SK-N-SH (cell line): ENCODE data around the gene ATCAY. TPM values are rescaled to one million over a fixed set of nuclear protein-coding genes. Genes with fewer than 3 reads are reported as not detected.

Experiments used
- CTCF ChIA-PET: fragments of 300-600, 350-600 bp; formaldehyde crosslinking; extraction: SDS; loops from one replicate; lab custom pipeline; 2021; lab: Yijun Ruan, JAX
- POLR2A ChIA-PET: fragments of 350-600 bp; sonication (Branson Sonifier 250); formaldehyde crosslinking; extraction: SDS; loops from one replicate; lab custom pipeline; 2020; ENCODE audit warnings: antibody characterized with exemption, inconsistent platforms; lab: Yijun Ruan, JAX
- DNase-seq: peaks from one replicate; pipeline ENCODE4 v3.0.0; 2012
- H2AFZ ChIP-seq: fragments of 200-600 bp; sonication (generic); 2 replicates; pipeline ENCODE4 v1.8.1; 2016; ENCODE audit warnings: antibody characterized with exemption, mild to moderate bottlenecking, low read depth
- H3F3A ChIP-seq: fragments of 200-600 bp; sonication (generic); replicated peaks from 2 replicates; pipeline ENCODE3; 2016; ENCODE audit warnings: antibody characterized with exemption, mild to moderate bottlenecking; ENCODE audit not compliant: insufficient read depth
- H3K27ac ChIP-seq, 2 experiments: fragments of 200-500 bp in 1 of 2; fragments of 200-600 bp in 1 of 2; sonication (Bioruptor generic) in 1 of 2; sonication (generic), shearing (Covaris generic) in 1 of 2; 2 replicates each; pipeline versions ENCODE4 v1.5.1 to v1.6.1; 2014 to 2016; ENCODE audit warnings: low read depth in 2 of 2, inconsistent platforms in 1 of 2, low read length in 1 of 2, mild to moderate bottlenecking in 1 of 2, mixed read lengths in 1 of 2
- H3K27me3 ChIP-seq: fragments of 200-600 bp; sonication (generic), shearing (Covaris generic); 2 replicates; pipeline ENCODE4 v1.6.1; 2016; ENCODE audit warnings: mixed run types; ENCODE audit not compliant: insufficient read depth
- H3K36me3 ChIP-seq, 2 experiments: fragments of 200-500 bp in 1 of 2; fragments of 200-600 bp in 1 of 2; sonication (Bioruptor generic) in 1 of 2; sonication (generic) in 1 of 2; replicated peaks in 1 of 2; 2 replicates each; pipeline versions ENCODE3 to v1.5.1; 2014 to 2016; ENCODE audit warnings: low read length in 1 of 2, mild to moderate bottlenecking in 1 of 2; ENCODE audit not compliant: insufficient read depth in 2 of 2, control insufficient read depth in 1 of 2
- H3K4me1 ChIP-seq, 2 experiments: fragments of 200-500 bp in 1 of 2; fragments of 200-600 bp in 1 of 2; sonication (Bioruptor generic) in 1 of 2; sonication (generic), shearing (Covaris generic) in 1 of 2; 2 replicates each; pipeline versions ENCODE4 v1.5.1 to v1.6.1; 2014 to 2016; ENCODE audit warnings: low read depth in 1 of 2, low read length in 1 of 2, mixed run types in 1 of 2; ENCODE audit not compliant: insufficient read depth in 2 of 2, control insufficient read depth in 1 of 2
- H3K4me2 ChIP-seq: fragments of 200-600 bp; sonication (generic), shearing (Covaris generic); 2 replicates; pipeline ENCODE4 v1.6.1; 2017; ENCODE audit warnings: mixed run types
- H3K4me3 ChIP-seq, 2 experiments: fragments of 200-500 bp in 1 of 2; fragments of 200-600 bp in 1 of 2; sonication (Bioruptor generic) in 1 of 2; sonication (generic), shearing (Covaris generic) in 1 of 2; 2 replicates each; pipeline versions ENCODE4 v1.5.1 to v1.8.1; 2014 to 2016; ENCODE audit warnings: low read depth in 2 of 2, inconsistent platforms in 1 of 2, low read length in 1 of 2, mild to moderate bottlenecking in 1 of 2, mixed read lengths in 1 of 2, moderate library complexity in 1 of 2
- H3K79me2 ChIP-seq: fragments of 200-600 bp; sonication (generic); 2 replicates; pipeline ENCODE4 v1.8.1; 2017; ENCODE audit warnings: mild to moderate bottlenecking; ENCODE audit not compliant: insufficient read depth
- H3K9ac ChIP-seq: fragments of 200-600 bp; sonication (generic); 2 replicates; pipeline ENCODE4 v1.6.1; 2017; ENCODE audit warnings: mixed run types
- H3K9me2 ChIP-seq: fragments of 200-600 bp; sonication (generic); 2 replicates; pipeline ENCODE4 v1.6.1; 2017; ENCODE audit warnings: mixed run types
- H3K9me3 ChIP-seq: fragments of 200-600 bp; sonication (generic); 2 replicates; pipeline ENCODE4 v1.6.1; 2017; ENCODE audit warnings: mixed run types, mild to moderate bottlenecking, moderate library complexity
- H4K20me1 ChIP-seq: fragments of 200-600 bp; sonication (generic); 2 replicates; pipeline ENCODE4 v1.6.1; 2017; ENCODE audit warnings: mild to moderate bottlenecking, mixed run types; ENCODE audit not compliant: insufficient read depth
- CHD2 ChIP-seq: fragments of 150-350 bp; IDR thresholded peaks from 2 replicates; pipeline ENCODE4 v1.6.1; 2018; ENCODE audit warnings: low read length; ENCODE audit not compliant: partially characterized antibody
- ELF1 ChIP-seq: IDR thresholded peaks from 2 replicates; pipeline ENCODE4 v1.4.0; 2012
- EP300 ChIP-seq, 2 experiments: IDR thresholded peaks; 2 replicates each; pipeline versions ENCODE4 v1.4.0 to v1.6.1; 2012; ENCODE audit warnings: borderline replicate concordance in 1 of 2, low read depth in 1 of 2, low read length in 1 of 2
- FOXJ3 ChIP-seq: sonication (generic); formaldehyde crosslinking; IDR thresholded peaks from 2 replicates; pipeline ENCODE4 v1.5.1; 2020; ENCODE audit warnings: mild to moderate bottlenecking, missing genetic modification reagents
- FOXM1 ChIP-seq: IDR thresholded peaks from 2 replicates; pipeline ENCODE4 v1.4.0; 2012; ENCODE audit warnings: low read depth, mild to moderate bottlenecking
- GABPA ChIP-seq: IDR thresholded peaks from 2 replicates; pipeline ENCODE4 v1.4.0; 2012; ENCODE audit warnings: low read depth, mild to moderate bottlenecking
- MAX ChIP-seq: IDR thresholded peaks from 2 replicates; pipeline ENCODE4 v1.4.0; 2012; ENCODE audit warnings: low read depth
- MXI1 ChIP-seq: IDR thresholded peaks from 2 replicates; pipeline ENCODE4 v1.6.1; 2012; ENCODE audit warnings: mild to moderate bottlenecking, low read depth, low read length, improper control_type of control experiment
- NFIC ChIP-seq: IDR thresholded peaks from 2 replicates; pipeline ENCODE4 v1.4.0; 2012; ENCODE audit warnings: borderline replicate concordance
- POLR2AphosphoS5 ChIP-seq: IDR thresholded peaks from 2 replicates; pipeline ENCODE4 v1.6.1; 2012; ENCODE audit warnings: low read depth, low read length
- RAD21 ChIP-seq: IDR thresholded peaks from 2 replicates; pipeline ENCODE4 v1.6.1; 2012; ENCODE audit warnings: mild to moderate bottlenecking, low read length
- RXRA ChIP-seq: IDR thresholded peaks from 2 replicates; pipeline ENCODE4 v1.4.0; 2012; ENCODE audit warnings: low read depth, mild to moderate bottlenecking, borderline replicate concordance
- SIN3A ChIP-seq: IDR thresholded peaks from 2 replicates; pipeline ENCODE4 v1.6.1; 2012; ENCODE audit warnings: low read depth, mild to moderate bottlenecking, low read length, moderate library complexity, borderline replicate concordance
- SMC3 ChIP-seq: IDR thresholded peaks from 2 replicates; pipeline ENCODE4 v1.6.1; 2012; ENCODE audit warnings: low read depth, low read length, improper control_type of control experiment
- TCF12 ChIP-seq: IDR thresholded peaks from 2 replicates; pipeline ENCODE4 v1.4.0; 2012
- WGBS: methylation state at CpG from one replicate; pipeline ENCODE4 v1.1.6; 2017; ENCODE audit warnings: low lambda C conversion rate; 5-methylcytosine and 5-hydroxymethylcytosine counted together
- polyA plus RNA-seq, 3 experiments: library from polyadenylated mRNA; depleted of rRNA; stranded (reverse); fragments of >200 nt; gene quantifications; 2 replicates each; pipeline ENCODE4 v1.2.3, GENCODE V29; 2012
- TF ChIP-seq, protein P1 (sequence below): IDR thresholded peaks from 2 replicates; pipeline ENCODE4 v1.6.1; 2012; ENCODE audit warnings: mild to moderate bottlenecking, low read depth, low read length, moderate library complexity
- TF ChIP-seq, protein P2 (sequence below): fragments of 150-350 bp; IDR thresholded peaks from 2 replicates; pipeline ENCODE4 v1.6.1; 2017; ENCODE audit warnings: antibody characterized with exemption, low read length, low read depth, borderline replicate concordance
- TF ChIP-seq, protein P3 (sequence below): fragments of 150-350 bp; IDR thresholded peaks from 2 replicates; pipeline ENCODE4 v1.6.1; 2016; ENCODE audit warnings: mild to moderate bottlenecking, low read depth, low read length

ATCAY gene
- polyA plus RNA-seq, 1 of the 3 experiments (the other 2 are of a cell fraction) = 0.84 TPM

DNA sequence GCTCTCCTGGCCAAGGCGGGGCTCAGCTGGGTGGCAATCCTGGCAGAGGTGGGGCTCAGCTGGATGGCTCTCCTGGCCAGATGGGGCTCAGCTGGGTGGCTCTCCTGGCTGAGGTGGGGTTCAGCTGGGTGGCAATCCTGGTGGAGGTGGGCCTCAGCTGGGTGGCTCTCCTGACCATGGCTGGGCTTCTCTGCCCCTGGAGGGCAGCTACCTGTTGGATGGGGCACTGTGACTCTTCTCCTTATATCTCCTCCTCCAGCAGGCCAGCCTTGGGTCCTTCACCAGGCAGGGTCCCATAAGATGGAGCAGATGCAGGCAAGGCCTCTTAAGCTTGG is 28.3 kb upstream of the ATCAY start:
- Histone ChIP-seq H3F3A (no peaks in the 10 kb centered on the region), H3K4me2 (no peak overlapping the region), H3K27me3 (no peaks in the 10 kb centered on the region; the same call in 1 of the 2 replicates), H2AFZ (no peak overlapping the region), H3K9ac (no peak overlapping the region), H3K36me3 (no peaks in the 10 kb centered on the region), H3K9me3 (no peaks in the 10 kb centered on the region), H3K4me1 (no peaks in the 10 kb centered on the region), H3K4me3 (no peak overlapping the region), H4K20me1 (no peaks in the 10 kb centered on the region), H3K27ac (no peak overlapping the region), H3K79me2 (no peaks in the 10 kb centered on the region), H3K9me2 (no peaks in the 10 kb centered on the region)
- POLR2A ChIA-PET = no interaction called here
- no peak for DNase-seq
- WGBS = no CpG with 5 or more reads among the region's 1 CpG
- CTCF ChIA-PET = interaction anchor here (0.9 to 2.0 kb wide), 4 partner anchors 12 to 164 kb away, joined by 3 to 8 read pairs (median 6); no protein-coding TSS in a partner anchor
- TF ChIP-seq MXI1 = no peak
- no peak for TF ChIP-seq FOXJ3 (CRISPR knock-in tag)
- TF ChIP-seq SIN3A = no peak
- TF ChIP-seq RAD21 = no peak
- TF ChIP-seq ELF1 = no peak
- TF ChIP-seq NFIC = no peak
- TF ChIP-seq FOXM1 = no peak
- no peak for TF ChIP-seq POLR2AphosphoS5
- no peak for TF ChIP-seq MAX
- TF ChIP-seq TCF12 = no peak
- TF ChIP-seq, protein P1, sequence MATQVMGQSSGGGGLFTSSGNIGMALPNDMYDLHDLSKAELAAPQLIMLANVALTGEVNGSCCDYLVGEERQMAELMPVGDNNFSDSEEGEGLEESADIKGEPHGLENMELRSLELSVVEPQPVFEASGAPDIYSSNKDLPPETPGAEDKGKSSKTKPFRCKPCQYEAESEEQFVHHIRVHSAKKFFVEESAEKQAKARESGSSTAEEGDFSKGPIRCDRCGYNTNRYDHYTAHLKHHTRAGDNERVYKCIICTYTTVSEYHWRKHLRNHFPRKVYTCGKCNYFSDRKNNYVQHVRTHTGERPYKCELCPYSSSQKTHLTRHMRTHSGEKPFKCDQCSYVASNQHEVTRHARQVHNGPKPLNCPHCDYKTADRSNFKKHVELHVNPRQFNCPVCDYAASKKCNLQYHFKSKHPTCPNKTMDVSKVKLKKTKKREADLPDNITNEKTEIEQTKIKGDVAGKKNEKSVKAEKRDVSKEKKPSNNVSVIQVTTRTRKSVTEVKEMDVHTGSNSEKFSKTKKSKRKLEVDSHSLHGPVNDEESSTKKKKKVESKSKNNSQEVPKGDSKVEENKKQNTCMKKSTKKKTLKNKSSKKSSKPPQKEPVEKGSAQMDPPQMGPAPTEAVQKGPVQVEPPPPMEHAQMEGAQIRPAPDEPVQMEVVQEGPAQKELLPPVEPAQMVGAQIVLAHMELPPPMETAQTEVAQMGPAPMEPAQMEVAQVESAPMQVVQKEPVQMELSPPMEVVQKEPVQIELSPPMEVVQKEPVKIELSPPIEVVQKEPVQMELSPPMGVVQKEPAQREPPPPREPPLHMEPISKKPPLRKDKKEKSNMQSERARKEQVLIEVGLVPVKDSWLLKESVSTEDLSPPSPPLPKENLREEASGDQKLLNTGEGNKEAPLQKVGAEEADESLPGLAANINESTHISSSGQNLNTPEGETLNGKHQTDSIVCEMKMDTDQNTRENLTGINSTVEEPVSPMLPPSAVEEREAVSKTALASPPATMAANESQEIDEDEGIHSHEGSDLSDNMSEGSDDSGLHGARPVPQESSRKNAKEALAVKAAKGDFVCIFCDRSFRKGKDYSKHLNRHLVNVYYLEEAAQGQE = no peak
- TF ChIP-seq, protein P2, sequence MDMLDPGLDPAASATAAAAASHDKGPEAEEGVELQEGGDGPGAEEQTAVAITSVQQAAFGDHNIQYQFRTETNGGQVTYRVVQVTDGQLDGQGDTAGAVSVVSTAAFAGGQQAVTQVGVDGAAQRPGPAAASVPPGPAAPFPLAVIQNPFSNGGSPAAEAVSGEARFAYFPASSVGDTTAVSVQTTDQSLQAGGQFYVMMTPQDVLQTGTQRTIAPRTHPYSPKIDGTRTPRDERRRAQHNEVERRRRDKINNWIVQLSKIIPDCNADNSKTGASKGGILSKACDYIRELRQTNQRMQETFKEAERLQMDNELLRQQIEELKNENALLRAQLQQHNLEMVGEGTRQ = no peak
- TF ChIP-seq SMC3 = no peak
- no peak for TF ChIP-seq EP300 (IDR thresholded peaks at IDR 0.05; ENCODE audit: borderline replicate concordance in 1 of 2, low read depth in 1 of 2, low read length in 1 of 2)
- TF ChIP-seq, protein P3, sequence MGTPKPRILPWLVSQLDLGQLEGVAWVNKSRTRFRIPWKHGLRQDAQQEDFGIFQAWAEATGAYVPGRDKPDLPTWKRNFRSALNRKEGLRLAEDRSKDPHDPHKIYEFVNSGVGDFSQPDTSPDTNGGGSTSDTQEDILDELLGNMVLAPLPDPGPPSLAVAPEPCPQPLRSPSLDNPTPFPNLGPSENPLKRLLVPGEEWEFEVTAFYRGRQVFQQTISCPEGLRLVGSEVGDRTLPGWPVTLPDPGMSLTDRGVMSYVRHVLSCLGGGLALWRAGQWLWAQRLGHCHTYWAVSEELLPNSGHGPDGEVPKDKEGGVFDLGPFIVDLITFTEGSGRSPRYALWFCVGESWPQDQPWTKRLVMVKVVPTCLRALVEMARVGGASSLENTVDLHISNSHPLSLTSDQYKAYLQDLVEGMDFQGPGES = no peak
- TF ChIP-seq RXRA = no peak
- TF ChIP-seq GABPA = no peak
- TF ChIP-seq CHD2 = no peak
